ENCODE measurements around the gene LYZL2.

The LYZL2 gene

GRCh38 chr10:30576641-30577040 lies 52.9 kb downstream of the LYZL2 start:
- no peak for DNase-seq (ENCODE audit: extremely low spot score)
- ChIA-PET POLR2A (no interaction called here), CTCF (no interaction called here)
- no peak for TF ChIP-seq ELF4 (IDR thresholded peaks at IDR 0.05)

GRCh38 chr10:30574432-30574796 lies 55.1 kb downstream of the LYZL2 start:
- CTCF ChIA-PET = no interaction called here
- POLR2A ChIA-PET = no interaction called here
- DNase-seq (ENCODE audit: extremely low spot score) = no peak
- no peak for TF ChIP-seq BHLHE40 (IDR thresholded peaks at IDR 0.05; ENCODE audit: borderline replicate concordance)
- TF ChIP-seq FOXK2 (IDR thresholded peaks at IDR 0.05) = no peak
- no peak for TF ChIP-seq LEF1 (IDR thresholded peaks at IDR 0.05; ENCODE audit: borderline replicate concordance)
- no peak for TF ChIP-seq NFRKB (IDR thresholded peaks at IDR 0.05)
- TF ChIP-seq ELF4 (IDR thresholded peaks at IDR 0.05) = no peak
- TF ChIP-seq SP1 (IDR thresholded peaks at IDR 0.05) = no peak
- no peak for TF ChIP-seq HDGF (IDR thresholded peaks at IDR 0.05; ENCODE audit: borderline replicate concordance)
- no peak for TF ChIP-seq ZNF384 (IDR thresholded peaks at IDR 0.05)
- TF ChIP-seq PKNOX1 (IDR thresholded peaks at IDR 0.05) = no peak
- TF ChIP-seq FOXA1 (IDR thresholded peaks at IDR 0.05) = no peak
- TF ChIP-seq ARNT (IDR thresholded peaks at IDR 0.05) = no peak
- TF ChIP-seq L3MBTL2 (conservative IDR thresholded peaks at IDR 0.05) = no peak
- no peak for TF ChIP-seq FOXM1 (IDR thresholded peaks at IDR 0.05; ENCODE audit: borderline replicate concordance)
- TF ChIP-seq SUZ12 (IDR thresholded peaks at IDR 0.05) = no peak
- TF ChIP-seq TARDBP (IDR thresholded peaks at IDR 0.05) = no peak
- TF ChIP-seq CTBP1 (IDR thresholded peaks at IDR 0.05; ENCODE audit: borderline replicate concordance) = no peak

- CTCF ChIA-PET = no interaction called here
- TF ChIP-seq ZNF384 (IDR thresholded peaks at IDR 0.05) (no peak), SUZ12 (IDR thresholded peaks at IDR 0.05) (no peak), BHLHE40 (IDR thresholded peaks at IDR 0.05; ENCODE audit: borderline replicate concordance) (no peak), NFRKB (IDR thresholded peaks at IDR 0.05) (no peak), FOXK2 (IDR thresholded peaks at IDR 0.05) (no peak), ARNT (IDR thresholded peaks at IDR 0.05) (no peak), PKNOX1 (IDR thresholded peaks at IDR 0.05) (no peak), L3MBTL2 (conservative IDR thresholded peaks at IDR 0.05) (no peak), FOXA1 (IDR thresholded peaks at IDR 0.05) (no peak), ELF4 (IDR thresholded peaks at IDR 0.05) (no peak), HDGF (IDR thresholded peaks at IDR 0.05; ENCODE audit: borderline replicate concordance) (no peak), LEF1 (IDR thresholded peaks at IDR 0.05; ENCODE audit: borderline replicate concordance) (no peak), FOXM1 (IDR thresholded peaks at IDR 0.05; ENCODE audit: borderline replicate concordance) (no peak)
- POLR2A ChIA-PET = no interaction called here
- DNase-seq (ENCODE audit: extremely low spot score) = no peak
Measured at GRCh38 chr10:30573721-30574431, 55.7 kb downstream of the LYZL2 start.

- TF ChIP-seq HDGF (IDR thresholded peaks at IDR 0.05; ENCODE audit: borderline replicate concordance) (no peak), BHLHE40 (IDR thresholded peaks at IDR 0.05; ENCODE audit: borderline replicate concordance) (no peak), SP1 (IDR thresholded peaks at IDR 0.05) (no peak)
- ChIA-PET CTCF (interaction anchor here (1.2 kb wide), 1 partner anchor 16 kb away, joined by 3 read pairs; no protein-coding TSS in a partner anchor), POLR2A (interaction anchor here (1.1 kb wide), 1 partner anchor 10 kb away, joined by 3 read pairs; no protein-coding TSS in a partner anchor)
- no peak for DNase-seq (ENCODE audit: extremely low spot score)
Measured at GRCh38 chr10:30565449-30565848, 64.1 kb downstream of the LYZL2 start.

- no peak for DNase-seq (ENCODE audit: extremely low spot score)
- TF ChIP-seq CTBP1 (IDR thresholded peaks at IDR 0.05; ENCODE audit: borderline replicate concordance) = no peak
- no peak for TF ChIP-seq L3MBTL2 (conservative IDR thresholded peaks at IDR 0.05)
- no peak for TF ChIP-seq NFRKB (IDR thresholded peaks at IDR 0.05)
- no peak for TF ChIP-seq SP1 (IDR thresholded peaks at IDR 0.05)
- TF ChIP-seq SUZ12 (IDR thresholded peaks at IDR 0.05) = no peak
- no peak for TF ChIP-seq ZNF384 (IDR thresholded peaks at IDR 0.05)
- TF ChIP-seq HDGF (IDR thresholded peaks at IDR 0.05; ENCODE audit: borderline replicate concordance) = no peak
- ChIA-PET POLR2A (no interaction called here), CTCF (no interaction called here)
Measured at GRCh38 chr10:30562787-30563186, 66.8 kb downstream of the LYZL2 start.

Data from HEK293T (cell line).